B cell (primary cell): ENCODE results near the gene ADCY7. TPM values are rescaled to one million over a fixed set of nuclear protein-coding genes. Genes with fewer than 3 reads are reported as not detected.

ENCODE experiments used
- ATAC-seq: fragments of 200-7000 bp; cut with Tn5 transposase; one replicate; pipeline ENCODE4 v1.10.0; 2021; ENCODE audit warnings: low read depth, mild to moderate bottlenecking, moderate number of reproducible peaks, moderate library complexity
- CTCF ChIA-PET: fragments of 350-600 bp; sonication (Branson Sonifier 250); formaldehyde crosslinking; loops from one replicate; lab custom pipeline; 2021; ENCODE audit warnings: antibody characterized with exemption, inconsistent platforms; lab: Charles Lee
- POLR2A ChIA-PET: fragments of 350-600 bp; sonication (Branson Sonifier 250); formaldehyde crosslinking; loops from one replicate; lab custom pipeline; 2021; ENCODE audit warnings: antibody characterized with exemption; lab: Charles Lee
- DNase-seq: peaks from one replicate; pipeline ENCODE4 v3.0.0; 2013
- H2AFZ ChIP-seq: 2 replicates; pipeline ENCODE4 v1.6.1; 2012; ENCODE audit warnings: mild to moderate bottlenecking, low read depth, low read length; ENCODE audit not compliant: insufficient read depth, poor library complexity, severe bottlenecking
- H3K27ac ChIP-seq, 2 donors: 1 replicate in 1 of 2; 2 replicates in 1 of 2; pipeline ENCODE4 v1.5.1; 2012 to 2013; ENCODE audit warnings: low read length in 2 of 2, mild to moderate bottlenecking in 2 of 2, moderate library complexity in 1 of 2
- H3K27me3 ChIP-seq, 4 experiments: fragments of 200-600 bp in 1 of 4; sonication (generic) in 1 of 4; replicated peaks in 1 of 4; 1 replicate in 2 of 4; 2 replicates in 2 of 4; pipeline versions ENCODE4 v1.6.1 to v1.7.0; 2013 to 2016; ENCODE audit warnings: low read length in 3 of 4, mild to moderate bottlenecking in 2 of 4, mixed read lengths in 1 of 4, moderate library complexity in 1 of 4; ENCODE audit not compliant: insufficient read depth in 4 of 4, control insufficient read depth in 3 of 4; ENCODE audit errors: control extremely low read depth in 1 of 4
- H3K36me3 ChIP-seq, 2 experiments: replicated peaks in 1 of 2; 1 replicate in 1 of 2; 2 replicates in 1 of 2; pipeline versions ENCODE4 v1.6.1 to v1.7.1; 2013; ENCODE audit warnings: low read length in 1 of 2; ENCODE audit not compliant: insufficient read depth in 2 of 2, control insufficient read depth in 1 of 2; ENCODE audit errors: control extremely low read depth in 1 of 2, extremely low read depth in 1 of 2
- H3K4me1 ChIP-seq, 2 donors: fragments of 200-600 bp in 1 of 2; sonication (generic) in 1 of 2; 1 replicate in 1 of 2; 2 replicates in 1 of 2; pipeline versions ENCODE4 v1.5.1 to v1.6.1; 2013 to 2017; ENCODE audit warnings: low read length in 2 of 2; ENCODE audit not compliant: control insufficient read depth in 2 of 2, insufficient read depth in 2 of 2
- H3K4me2 ChIP-seq: replicated peaks from 2 replicates; pipeline ENCODE3; 2012; ENCODE audit warnings: mild to moderate bottlenecking, low read depth, low read length; ENCODE audit not compliant: poor library complexity, severe bottlenecking
- H3K4me3 ChIP-seq, 5 experiments: fragments of 200-600 bp in 1 of 5; sonication (generic) in 1 of 5; 1 replicate in 3 of 5; 2 replicates in 2 of 5; pipeline versions ENCODE4 v1.5.1 to v1.7.0; 2011 to 2016; ENCODE audit warnings: low read length in 4 of 5, mild to moderate bottlenecking in 4 of 5, low read depth in 2 of 5, control low read depth in 1 of 5, moderate library complexity in 1 of 5; ENCODE audit not compliant: insufficient read depth in 1 of 5; ENCODE audit errors: control extremely low read depth in 1 of 5, extremely low read depth in 1 of 5
- H3K79me2 ChIP-seq: fragments of 200-600 bp; sonication (generic); one replicate; pipeline ENCODE4 v1.6.0; 2016; ENCODE audit warnings: low read length; ENCODE audit not compliant: control insufficient read depth, insufficient read depth
- H3K9ac ChIP-seq: fragments of 200-600 bp; sonication (generic); 2 replicates; pipeline ENCODE4 v1.6.1; 2017; ENCODE audit warnings: mild to moderate bottlenecking, low read length, moderate library complexity
- H3K9me3 ChIP-seq, 3 donors: one replicate each; pipeline versions ENCODE4 v1.6.1 to v1.7.1; 2013; ENCODE audit warnings: low read length in 2 of 3; ENCODE audit not compliant: control insufficient read depth in 2 of 3, insufficient read depth in 1 of 3; ENCODE audit errors: control extremely low read depth in 1 of 3
- H4K20me1 ChIP-seq: 2 replicates; pipeline ENCODE4 v1.6.0; 2012; ENCODE audit warnings: mild to moderate bottlenecking, low read length; ENCODE audit not compliant: insufficient read depth, control insufficient read depth, poor library complexity, severe bottlenecking
- H3K27ac Mint-ChIP-seq: one replicate; pipeline ENCODE4 v1.8.0; 2021; ENCODE audit warnings: mixed read lengths
- H3K27me3 Mint-ChIP-seq: one replicate; pipeline ENCODE4 v1.8.0; 2021; ENCODE audit warnings: mixed read lengths
- H3K4me1 Mint-ChIP-seq: one replicate; pipeline ENCODE4 v1.8.0; 2021; ENCODE audit warnings: mixed read lengths
- H3K4me3 Mint-ChIP-seq: one replicate; pipeline ENCODE4 v1.8.0; 2021; ENCODE audit warnings: mixed read lengths
- H3K9me3 Mint-ChIP-seq: one replicate; pipeline ENCODE4 v1.8.0; 2022; ENCODE audit warnings: mixed read lengths; ENCODE audit not compliant: insufficient read depth
- EZH2 ChIP-seq: IDR thresholded peaks from 2 replicates; pipeline ENCODE4 v1.6.1; 2012; ENCODE audit warnings: borderline replicate concordance, low read depth, mild to moderate bottlenecking, moderate library complexity, low read length; ENCODE audit not compliant: insufficient read depth, poor library complexity, severe bottlenecking
- WGBS: methylation state at CpG from one replicate; pipeline ENCODE4 v1.1.5; 2013; ENCODE audit warnings: missing lambda C conversion rate; ENCODE audit not compliant: insufficient coverage; 5-methylcytosine and 5-hydroxymethylcytosine counted together
- intact Hi-C: fragments of 100-400 bp; cut with micrococcal nuclease; formaldehyde crosslinking; loops from one replicate; pipeline ENCODE4 v1.10.0; 2022
- polyA plus RNA-seq: library from polyadenylated mRNA; depleted of rRNA; stranded (reverse); fragments of >200 nt; gene quantifications from 2 replicates; pipeline ENCODE4 v1.2.3, GENCODE V29; 2012
- total RNA-seq, 2 donors: library from RNA; stranded (reverse); fragments of 120-200 nt in 1 of 2; gene quantifications; 1 replicate in 1 of 2; 2 replicates in 1 of 2; pipeline versions ENCODE4 v1.2.3 to v1.2.4, GENCODE V29; 2013 to 2022
- TF ChIP-seq, protein P1 (sequence below): fragments of 200-600 bp; IDR thresholded peaks from one replicate; pipeline ENCODE4 v1.8.0; 2022; ENCODE audit warnings: antibody characterized with exemption, mild to moderate bottlenecking

ADCY7 gene
- total and polyA plus RNA-seq, 2 donors (not counting 1 experiment from before 2014, with no cell fraction given) = 78.4 to 207 TPM

DNA sequence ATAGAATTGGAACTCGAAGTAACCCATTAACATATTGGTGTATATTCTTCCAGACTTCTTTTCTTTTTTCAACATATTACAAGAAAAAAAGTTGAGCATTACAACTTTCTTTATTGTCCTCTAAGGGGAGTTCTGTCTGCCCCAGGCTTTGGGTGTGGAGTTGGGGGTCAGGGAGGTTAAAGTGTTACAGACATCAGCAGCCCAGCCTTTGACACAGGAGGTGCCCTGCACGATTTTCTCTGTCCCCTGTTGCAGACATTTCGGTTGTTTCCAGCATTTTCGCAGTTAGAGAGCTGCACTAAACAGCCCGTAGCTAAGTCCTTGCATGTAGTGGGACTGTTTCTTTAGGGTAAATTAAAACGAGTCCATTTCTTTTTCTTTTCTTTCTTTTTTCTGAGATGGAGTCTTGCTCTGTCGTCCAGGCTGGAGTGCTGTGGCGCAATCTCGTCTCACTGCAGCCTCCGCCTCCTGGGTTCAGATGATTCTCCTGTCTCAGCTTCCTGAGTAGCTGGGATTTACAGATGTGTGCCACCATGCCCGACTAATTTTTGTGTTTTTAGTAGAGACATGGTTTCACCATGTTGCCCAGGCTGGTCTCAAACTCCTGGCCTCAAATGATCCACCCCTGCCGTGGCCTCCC lies 13.4 kb upstream of the ADCY7 start:
- H3K4me3 Mint-ChIP-seq = no peak overlapping the region

DNA sequence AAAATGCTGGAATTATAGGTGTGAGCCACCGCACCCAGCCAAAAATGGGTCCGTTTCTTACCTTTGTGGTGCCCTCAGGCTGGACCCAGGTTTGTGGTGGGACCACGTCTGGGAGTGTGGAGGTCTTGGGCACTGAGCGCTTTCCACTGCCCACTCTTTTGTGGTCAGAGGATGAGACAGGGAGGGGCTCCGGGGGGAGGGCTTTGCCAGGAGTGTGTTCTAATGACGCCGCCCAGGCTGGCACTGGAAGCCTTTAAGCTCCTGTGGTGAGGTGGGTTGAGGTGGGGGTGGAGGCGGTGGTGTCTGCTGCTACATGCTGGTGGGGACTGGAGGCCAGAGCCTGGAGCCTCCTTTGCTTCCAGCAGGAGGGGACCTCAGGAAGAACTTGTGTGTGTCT lies 12.8 kb upstream of the ADCY7 start:
- Histone ChIP-seq H3K9me3 (peaks cover 0 to 3% (median 0%) of the 10 kb centered on the region in 3 donors), H3K36me3 (no peaks in the 10 kb centered on the region), H3K4me2 (no peak overlapping the region), H3K27me3 (no peaks in the 10 kb centered on the region), H2AFZ (no peak overlapping the region), H3K27ac (no peak overlapping the region), H3K4me3 (no peak overlapping the region), H3K79me2 (no peaks in the 10 kb centered on the region), H4K20me1 (no peaks in the 10 kb centered on the region), H3K4me1 (no peaks in the 10 kb centered on the region), H3K9ac (no peak overlapping the region)
- ATAC-seq = no peak
- no peak for TF ChIP-seq EZH2
- TF ChIP-seq, protein P1, sequence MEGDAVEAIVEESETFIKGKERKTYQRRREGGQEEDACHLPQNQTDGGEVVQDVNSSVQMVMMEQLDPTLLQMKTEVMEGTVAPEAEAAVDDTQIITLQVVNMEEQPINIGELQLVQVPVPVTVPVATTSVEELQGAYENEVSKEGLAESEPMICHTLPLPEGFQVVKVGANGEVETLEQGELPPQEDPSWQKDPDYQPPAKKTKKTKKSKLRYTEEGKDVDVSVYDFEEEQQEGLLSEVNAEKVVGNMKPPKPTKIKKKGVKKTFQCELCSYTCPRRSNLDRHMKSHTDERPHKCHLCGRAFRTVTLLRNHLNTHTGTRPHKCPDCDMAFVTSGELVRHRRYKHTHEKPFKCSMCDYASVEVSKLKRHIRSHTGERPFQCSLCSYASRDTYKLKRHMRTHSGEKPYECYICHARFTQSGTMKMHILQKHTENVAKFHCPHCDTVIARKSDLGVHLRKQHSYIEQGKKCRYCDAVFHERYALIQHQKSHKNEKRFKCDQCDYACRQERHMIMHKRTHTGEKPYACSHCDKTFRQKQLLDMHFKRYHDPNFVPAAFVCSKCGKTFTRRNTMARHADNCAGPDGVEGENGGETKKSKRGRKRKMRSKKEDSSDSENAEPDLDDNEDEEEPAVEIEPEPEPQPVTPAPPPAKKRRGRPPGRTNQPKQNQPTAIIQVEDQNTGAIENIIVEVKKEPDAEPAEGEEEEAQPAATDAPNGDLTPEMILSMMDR = no peak
- no peaks in the 10 kb centered on the region for H3K4me1 Mint-ChIP-seq
- no peak overlapping the region for H3K27ac Mint-ChIP-seq
- no peak overlapping the region for H3K4me3 Mint-ChIP-seq
- no peak for DNase-seq
- no peaks in the 10 kb centered on the region for H3K9me3 Mint-ChIP-seq
- ChIA-PET POLR2A (no interaction called here), CTCF (interaction anchor here (1.2 kb wide), 1 partner anchor 17 kb away, joined by 3 read pairs; no protein-coding TSS in a partner anchor)
- 98% methylated on average over 7 of the region's 8 CpGs for WGBS
- intact Hi-C loops = no loop called here
- no peaks in the 10 kb centered on the region for H3K27me3 Mint-ChIP-seq

More for the DNA sequence above, 13.4 kb upstream of the ADCY7 start:
- Mint-ChIP-seq H3K9me3 (no peaks in the 10 kb centered on the region), H3K27ac (no peak overlapping the region), H3K27me3 (no peaks in the 10 kb centered on the region), H3K4me1 (no peaks in the 10 kb centered on the region)
- 94% methylated on average over 11 of the region's 12 CpGs for WGBS
- Histone ChIP-seq H3K27ac (no peak overlapping the region), H4K20me1 (no peaks in the 10 kb centered on the region), H3K4me3 (no peak overlapping the region), H3K4me1 (no peaks in the 10 kb centered on the region), H3K4me2 (no peak overlapping the region), H3K9ac (no peak overlapping the region), H2AFZ (no peak overlapping the region), H3K27me3 (no peaks in the 10 kb centered on the region), H3K9me3 (peaks cover 0 to 3% (median 0%) of the 10 kb centered on the region in 3 donors), H3K36me3 (no peaks in the 10 kb centered on the region), H3K79me2 (no peaks in the 10 kb centered on the region)
- ATAC-seq = no peak
- no peak for TF ChIP-seq EZH2
- TF ChIP-seq, protein P1 = no peak
- ChIA-PET POLR2A (interaction anchor here (0.5 kb wide), 1 partner anchor 21 kb away, joined by 3 read pairs; no protein-coding TSS in a partner anchor), CTCF (interaction anchor here (1.2 kb wide), 1 partner anchor 17 kb away, joined by 3 read pairs; no protein-coding TSS in a partner anchor)
- DNase-seq = no peak
- intact Hi-C loops = no loop called here
